HFF-Myc (cell line): Measurements from ENCODE around the gene SUN3.

Source experiments
- DNase-seq: peaks from one replicate; pipeline ENCODE4 v3.0.0-alpha.2; 2011; ENCODE audit warnings: low read depth; ENCODE audit errors: extremely low read depth
- H3K4me3 ChIP-seq: replicated peaks from 2 replicates; pipeline ENCODE4 v1.5.1; 2011; ENCODE audit warnings: low read depth, mild to moderate bottlenecking, control low read depth, low read length
- TF ChIP-seq, protein P1 (sequence below): IDR thresholded peaks from 2 replicates; pipeline ENCODE4 v1.5.1; 2012; ENCODE audit warnings: mild to moderate bottlenecking, low read depth, low read length, control low read depth; ENCODE audit errors: missing control alignments

Gene SUN3

DNA sequence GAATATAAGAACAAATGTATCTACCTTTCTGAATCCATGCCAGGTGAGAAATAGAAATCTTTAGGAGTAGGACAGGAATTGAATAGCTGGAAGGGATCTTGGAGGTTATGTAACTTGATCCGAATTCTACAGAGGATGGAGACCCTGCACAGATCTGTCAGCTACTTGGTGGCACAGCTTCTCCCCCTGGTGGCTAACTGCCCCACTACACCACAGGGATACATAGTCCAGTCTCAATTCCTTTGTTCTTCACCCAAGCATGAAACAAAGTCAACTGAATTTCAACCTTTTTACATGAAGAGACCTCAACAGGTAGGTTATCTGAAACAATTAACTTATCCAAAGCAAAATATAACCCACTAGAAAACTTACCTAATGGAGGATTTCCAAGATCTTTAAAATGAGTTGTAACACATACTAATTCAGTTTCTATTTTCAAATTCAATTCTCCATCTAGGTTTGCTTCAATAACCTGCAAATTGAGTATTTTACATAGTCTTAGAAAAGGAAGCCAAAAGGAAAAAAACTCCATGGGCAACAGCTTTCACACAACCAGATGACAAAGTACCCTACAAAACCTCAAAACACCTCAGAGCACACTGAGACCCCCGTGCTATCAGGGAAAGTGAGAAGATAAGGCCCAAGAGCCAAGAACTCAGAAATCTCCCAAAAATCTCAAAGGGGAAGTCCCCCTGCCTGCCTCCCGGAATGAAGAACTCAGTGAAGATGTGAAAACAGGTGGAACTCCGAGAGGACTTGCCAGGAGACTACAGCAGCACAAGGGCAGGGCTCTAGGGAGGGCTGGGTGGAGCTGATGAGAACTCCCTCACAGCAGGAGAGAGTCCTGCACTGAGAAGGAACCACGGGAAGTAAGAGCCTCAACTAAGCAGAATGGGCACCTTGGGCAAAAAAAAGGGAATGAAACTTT is 59.8 kb downstream of the SUN3 start:
- DNase-seq = peak; percentile 48
- TF ChIP-seq, protein P1, sequence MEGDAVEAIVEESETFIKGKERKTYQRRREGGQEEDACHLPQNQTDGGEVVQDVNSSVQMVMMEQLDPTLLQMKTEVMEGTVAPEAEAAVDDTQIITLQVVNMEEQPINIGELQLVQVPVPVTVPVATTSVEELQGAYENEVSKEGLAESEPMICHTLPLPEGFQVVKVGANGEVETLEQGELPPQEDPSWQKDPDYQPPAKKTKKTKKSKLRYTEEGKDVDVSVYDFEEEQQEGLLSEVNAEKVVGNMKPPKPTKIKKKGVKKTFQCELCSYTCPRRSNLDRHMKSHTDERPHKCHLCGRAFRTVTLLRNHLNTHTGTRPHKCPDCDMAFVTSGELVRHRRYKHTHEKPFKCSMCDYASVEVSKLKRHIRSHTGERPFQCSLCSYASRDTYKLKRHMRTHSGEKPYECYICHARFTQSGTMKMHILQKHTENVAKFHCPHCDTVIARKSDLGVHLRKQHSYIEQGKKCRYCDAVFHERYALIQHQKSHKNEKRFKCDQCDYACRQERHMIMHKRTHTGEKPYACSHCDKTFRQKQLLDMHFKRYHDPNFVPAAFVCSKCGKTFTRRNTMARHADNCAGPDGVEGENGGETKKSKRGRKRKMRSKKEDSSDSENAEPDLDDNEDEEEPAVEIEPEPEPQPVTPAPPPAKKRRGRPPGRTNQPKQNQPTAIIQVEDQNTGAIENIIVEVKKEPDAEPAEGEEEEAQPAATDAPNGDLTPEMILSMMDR = peak; percentile 96
- H3K4me3 ChIP-seq = no peak overlapping the region

GRCh38 chr7:47967708-47968107 is 61.2 kb downstream of the SUN3 start:
- no peak for DNase-seq
- no peak overlapping the region for H3K4me3 ChIP-seq
- TF ChIP-seq, protein P1 = no peak

GRCh38 chr7:47967123-47967522 is 61.8 kb downstream of the SUN3 start:
- TF ChIP-seq, protein P1 = no peak
- no peak for DNase-seq
- no peak overlapping the region for H3K4me3 ChIP-seq

DNA sequence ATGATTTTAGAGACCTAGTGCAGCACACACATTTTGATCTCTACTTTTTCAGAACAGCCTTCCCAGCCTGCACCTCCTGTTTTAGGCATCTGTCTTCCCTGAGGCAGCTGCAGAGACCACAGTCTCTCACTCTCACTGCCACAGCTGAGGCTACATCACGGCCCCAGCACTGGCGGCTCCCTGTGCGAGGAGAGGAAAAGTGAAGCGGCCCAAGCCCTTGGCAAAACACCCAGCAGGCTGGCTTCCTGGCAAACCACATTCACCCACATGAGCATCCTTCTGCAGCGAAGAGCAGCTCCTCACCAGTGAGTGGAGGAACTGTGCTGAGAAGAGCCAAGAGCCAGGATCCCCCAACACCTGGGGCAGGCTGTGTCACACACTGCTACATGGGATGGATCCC is 63.5 kb downstream of the SUN3 start:
- DNase-seq = no peak
- no peak overlapping the region for H3K4me3 ChIP-seq
- TF ChIP-seq, protein P1 = no peak

- DNase-seq = no peak
- TF ChIP-seq, protein P1 = no peak
Observed at GRCh38 chr7:47962262-47962661, 66.6 kb downstream of the SUN3 start.

DNA sequence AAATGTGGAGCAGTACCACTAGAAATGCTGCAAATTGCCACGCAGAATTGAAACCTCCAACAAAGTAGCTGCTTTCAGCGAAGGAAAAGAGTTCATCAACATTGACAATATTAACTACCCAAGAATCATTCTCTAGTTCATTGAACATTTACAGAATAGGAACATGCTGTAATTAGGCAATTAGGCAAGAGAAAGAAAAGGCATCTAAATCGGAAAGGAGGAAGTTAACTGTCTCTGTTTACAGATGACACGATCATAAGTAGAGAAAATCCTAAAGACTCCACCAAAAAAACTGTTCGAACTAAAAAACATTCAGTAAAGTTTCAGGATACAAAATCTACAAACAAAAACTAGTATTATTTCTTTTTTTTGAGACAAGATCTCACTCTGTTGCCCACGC is 71.8 kb downstream of the SUN3 start:
- no peak for DNase-seq
- H3K4me3 ChIP-seq = no peak overlapping the region
- TF ChIP-seq, protein P1 = no peak

More at GRCh38 chr7:47962262-47962661, 66.6 kb downstream of the SUN3 start:
- no peak overlapping the region for H3K4me3 ChIP-seq

DNA sequence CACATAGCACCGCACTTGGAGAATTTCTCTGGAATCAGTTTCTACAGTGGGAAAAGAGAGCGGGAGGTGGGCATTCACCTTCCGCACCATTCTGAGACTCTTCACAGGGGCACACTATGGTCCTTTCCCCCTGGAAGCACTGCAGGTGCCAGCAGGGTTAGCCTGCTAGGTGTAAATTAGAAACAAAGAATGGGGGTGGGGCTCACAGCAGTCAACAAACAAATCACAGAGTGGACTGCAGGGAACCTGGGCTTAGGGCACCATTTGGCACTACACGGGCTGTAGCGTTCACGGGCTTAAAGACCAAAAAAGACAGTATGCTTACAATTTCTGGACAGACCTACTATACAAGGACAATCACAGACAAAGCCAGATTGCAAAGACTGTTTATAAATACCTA is 72.7 kb downstream of the SUN3 start:
- DNase-seq = no peak
- TF ChIP-seq, protein P1 = no peak
- no peak overlapping the region for H3K4me3 ChIP-seq
